ENCODE results near the gene OTUD1.

Gene OTUD1

DNA sequence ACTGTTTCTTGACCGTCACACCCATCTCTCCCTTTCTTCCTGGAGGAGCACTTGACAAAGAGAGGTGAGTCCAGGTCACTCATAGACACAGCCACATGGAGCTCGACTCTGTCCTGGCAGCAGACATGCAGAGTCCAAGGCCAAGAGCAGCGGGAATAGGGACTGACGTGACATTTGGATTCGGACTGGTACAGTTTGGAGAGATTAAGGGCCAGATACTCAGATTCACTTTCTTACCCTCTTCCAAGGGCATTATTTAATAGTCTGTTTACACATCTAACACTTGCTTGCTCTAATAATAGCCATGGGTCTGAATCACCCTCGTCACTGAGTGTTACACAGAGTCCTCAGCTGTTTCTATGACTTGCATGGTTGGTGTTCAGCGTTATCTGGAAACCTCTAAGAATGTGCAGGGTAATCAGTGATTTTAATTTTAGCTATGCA lies 39.2 kb upstream of the OTUD1 start:
- DNase-seq (ENCODE audit: low read depth) = no peak
- no peak overlapping the region for H3K4me3 ChIP-seq (ENCODE audit: low read depth, low read length)
- TF ChIP-seq MYC (IDR thresholded peaks at IDR 0.05; ENCODE audit: low read depth, low read length) (no peak), CTCF (IDR thresholded peaks at IDR 0.05; ENCODE audit: low read depth, low read length) (no peak), POLR2A (IDR thresholded peaks at IDR 0.05; ENCODE audit: extremely low read depth, insufficient read length) (no peak)
- TF ChIP-seq, protein P1, sequence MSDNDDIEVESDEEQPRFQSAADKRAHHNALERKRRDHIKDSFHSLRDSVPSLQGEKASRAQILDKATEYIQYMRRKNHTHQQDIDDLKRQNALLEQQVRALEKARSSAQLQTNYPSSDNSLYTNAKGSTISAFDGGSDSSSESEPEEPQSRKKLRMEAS (IDR thresholded peaks at IDR 0.05; ENCODE audit: low read depth, low read length) = no peak

DNA sequence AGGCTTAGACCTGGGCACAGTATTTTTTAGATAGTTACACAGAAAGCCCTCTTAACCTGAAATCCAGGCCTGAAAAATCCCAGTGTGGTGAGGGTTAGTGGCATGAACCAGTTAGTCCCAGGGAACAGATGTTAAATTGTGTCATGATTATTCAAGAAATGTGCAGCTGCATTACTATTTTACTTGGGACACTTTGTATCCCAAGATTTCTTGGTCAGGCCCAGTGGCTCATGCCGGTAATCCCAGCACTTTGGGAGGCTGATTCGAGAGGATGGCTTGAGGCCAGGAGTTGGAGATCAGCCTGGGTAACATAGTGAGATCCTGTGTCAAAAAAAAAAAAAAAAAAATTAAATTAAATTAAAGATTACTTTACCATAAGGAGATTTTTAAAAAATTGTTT lies 36.0 kb upstream of the OTUD1 start:
- no peak overlapping the region for H3K4me3 ChIP-seq (ENCODE audit: low read depth, low read length)
- TF ChIP-seq POLR2A (IDR thresholded peaks at IDR 0.05; ENCODE audit: extremely low read depth, insufficient read length) = no peak
- TF ChIP-seq CTCF (IDR thresholded peaks at IDR 0.05; ENCODE audit: low read depth, low read length) = no peak
- TF ChIP-seq MYC (IDR thresholded peaks at IDR 0.05; ENCODE audit: low read depth, low read length) = no peak
- TF ChIP-seq, protein P1 (IDR thresholded peaks at IDR 0.05; ENCODE audit: low read depth, low read length) = no peak
- DNase-seq (ENCODE audit: low read depth) = no peak

DNA sequence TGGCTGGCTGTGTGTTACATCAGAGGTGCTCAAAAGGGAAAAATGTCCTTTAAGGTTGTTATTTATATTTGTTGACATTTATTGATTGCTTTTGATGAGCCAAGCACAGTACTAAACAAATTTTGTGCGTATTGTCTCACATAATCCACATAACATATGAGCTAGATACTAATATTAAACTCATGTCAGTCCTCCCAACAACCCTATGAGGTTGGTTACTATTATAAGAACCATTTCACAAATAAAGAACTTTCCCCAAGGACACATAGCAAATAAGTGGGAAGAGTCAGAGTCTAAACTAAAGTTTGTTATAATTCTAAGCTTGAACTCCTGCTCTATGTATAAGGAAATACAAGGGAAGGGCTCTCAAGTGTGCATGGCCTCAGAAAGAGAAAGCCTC lies 35.6 kb upstream of the OTUD1 start:
- H3K4me3 ChIP-seq (ENCODE audit: low read depth, low read length) = no peak overlapping the region
- DNase-seq (ENCODE audit: low read depth) = no peak
- TF ChIP-seq, protein P1 (IDR thresholded peaks at IDR 0.05; ENCODE audit: low read depth, low read length) = no peak
- TF ChIP-seq CTCF (IDR thresholded peaks at IDR 0.05; ENCODE audit: low read depth, low read length) (no peak), MYC (IDR thresholded peaks at IDR 0.05; ENCODE audit: low read depth, low read length) (no peak)

GRCh38 chr10:23403719-23404118 lies 35.2 kb upstream of the OTUD1 start:
- no peak overlapping the region for H3K4me3 ChIP-seq (ENCODE audit: low read depth, low read length)
- TF ChIP-seq POLR2A (IDR thresholded peaks at IDR 0.05; ENCODE audit: extremely low read depth, insufficient read length) (no peak), MYC (IDR thresholded peaks at IDR 0.05; ENCODE audit: low read depth, low read length) (no peak), CTCF (IDR thresholded peaks at IDR 0.05; ENCODE audit: low read depth, low read length) (no peak)
- TF ChIP-seq, protein P1 (IDR thresholded peaks at IDR 0.05; ENCODE audit: low read depth, low read length) = no peak
- no peak for DNase-seq (ENCODE audit: low read depth)

DNA sequence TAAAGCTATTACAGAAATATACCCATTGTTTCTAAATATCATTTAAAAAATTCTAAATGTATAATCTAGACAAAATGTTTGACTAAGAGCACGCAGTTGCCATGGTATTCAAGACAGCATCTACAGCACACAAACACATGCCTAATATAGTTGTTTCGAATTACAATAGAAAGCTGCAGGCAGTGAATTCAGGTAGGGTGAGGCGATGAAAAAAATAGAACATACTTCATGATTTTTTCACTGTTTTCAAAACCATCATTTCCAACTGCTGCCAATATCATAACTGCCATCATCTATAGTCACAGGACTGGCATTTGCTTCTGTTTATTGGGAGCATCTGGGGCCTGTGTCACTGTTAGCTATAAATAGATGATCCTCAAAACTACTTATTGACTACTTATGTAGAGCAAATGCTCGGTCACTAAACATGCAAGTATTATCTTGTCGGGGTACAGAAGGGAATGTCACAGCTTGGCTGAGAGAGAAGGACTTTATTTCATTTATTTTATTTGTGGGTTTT lies 34.4 kb upstream of the OTUD1 start:
- DNase-seq (ENCODE audit: low read depth) = no peak
- TF ChIP-seq MYC (IDR thresholded peaks at IDR 0.05; ENCODE audit: low read depth, low read length) = no peak
- TF ChIP-seq CTCF (IDR thresholded peaks at IDR 0.05; ENCODE audit: low read depth, low read length) = no peak
- TF ChIP-seq, protein P1 (IDR thresholded peaks at IDR 0.05; ENCODE audit: low read depth, low read length) = no peak
- TF ChIP-seq POLR2A (IDR thresholded peaks at IDR 0.05; ENCODE audit: extremely low read depth, insufficient read length) = no peak
- no peak overlapping the region for H3K4me3 ChIP-seq (ENCODE audit: low read depth, low read length)

All from NB4 (cell line).